ENCODE results near the gene RFX4.
A peak's percentile ranks its signal among the peaks of the same experiment; 100 is the strongest.

RFX4 gene

DNA sequence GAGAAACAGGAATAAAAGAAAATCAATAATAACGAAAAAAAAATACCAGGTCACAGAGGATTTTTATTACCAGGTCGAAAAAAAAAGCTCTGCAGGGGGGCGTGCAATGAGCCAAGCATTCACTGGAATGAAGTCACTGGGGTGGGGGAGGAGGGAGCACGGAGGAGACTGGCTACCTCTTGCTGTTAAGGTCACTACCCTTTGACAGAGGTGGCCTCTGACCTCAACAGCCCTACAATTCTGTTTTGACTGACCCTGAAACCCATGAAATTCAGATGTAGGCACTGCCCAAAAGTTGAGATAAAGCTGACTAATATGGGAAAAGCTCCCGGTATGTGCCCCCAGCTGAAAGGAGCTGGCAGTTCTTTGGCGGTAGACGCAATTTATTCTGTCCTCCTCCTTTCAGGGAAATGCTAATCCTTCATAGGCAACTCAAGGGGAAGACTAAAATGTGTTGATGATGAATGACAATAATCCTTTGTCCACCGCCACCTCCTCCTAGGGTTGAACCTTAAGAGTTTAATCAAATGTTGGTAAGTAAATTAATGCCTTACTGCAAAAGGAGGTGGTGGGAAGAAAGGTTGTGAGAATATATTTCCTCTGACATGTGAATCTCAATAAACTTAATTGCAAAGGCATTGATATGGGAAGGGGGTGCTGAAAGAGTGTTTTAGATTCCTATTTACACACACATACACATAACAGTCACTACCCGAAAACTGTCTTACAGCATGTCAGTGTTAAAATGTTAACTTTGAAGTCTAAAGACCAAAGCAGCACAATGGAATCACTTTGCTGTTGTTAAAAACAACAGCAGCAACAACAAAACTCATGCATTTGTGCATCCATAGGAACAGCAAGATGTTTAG lies 185.4 kb downstream of the RFX4 start:
- DNase-seq: peak; percentile 74

DNA sequence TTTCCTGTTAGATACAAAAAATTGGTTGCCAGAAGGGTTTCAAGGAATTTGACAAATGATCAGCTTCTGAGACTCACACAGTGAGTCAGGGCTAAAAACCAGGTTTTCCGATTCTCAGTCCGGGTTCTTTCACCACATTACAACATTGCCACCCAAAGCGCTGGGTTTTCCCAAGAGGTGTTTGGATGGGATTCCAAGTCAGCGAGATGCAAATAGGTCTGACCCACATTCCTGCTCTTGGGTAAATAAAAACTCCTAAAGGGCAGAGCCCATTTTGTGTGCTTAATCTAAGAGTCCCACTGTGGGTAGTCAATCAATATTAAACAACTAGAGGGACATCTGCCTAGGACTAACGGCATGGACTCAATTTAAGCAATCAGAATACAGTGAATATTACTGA lies 186.3 kb downstream of the RFX4 start:
- DNase-seq: peak; percentile 66

DNA sequence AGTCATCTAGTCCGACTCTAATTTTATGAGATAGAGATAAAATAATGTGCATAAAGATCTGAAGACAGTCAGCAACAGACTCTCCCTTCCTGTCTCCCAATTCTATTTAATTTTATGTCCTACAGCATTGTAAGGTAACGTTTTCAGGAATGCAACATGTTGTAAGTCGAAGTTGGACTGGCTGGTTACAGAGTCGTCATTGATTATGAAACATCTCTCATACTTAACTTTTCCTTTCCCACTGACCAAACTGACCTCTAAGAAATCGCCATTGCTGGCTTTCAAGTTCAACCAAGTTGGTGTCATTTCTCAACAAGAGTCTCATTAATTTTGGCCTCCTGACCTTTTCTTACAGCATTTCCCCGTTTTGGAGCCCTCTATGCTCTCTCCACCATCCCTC lies 186.7 kb downstream of the RFX4 start:
- DNase-seq: peak; percentile 3

DNA sequence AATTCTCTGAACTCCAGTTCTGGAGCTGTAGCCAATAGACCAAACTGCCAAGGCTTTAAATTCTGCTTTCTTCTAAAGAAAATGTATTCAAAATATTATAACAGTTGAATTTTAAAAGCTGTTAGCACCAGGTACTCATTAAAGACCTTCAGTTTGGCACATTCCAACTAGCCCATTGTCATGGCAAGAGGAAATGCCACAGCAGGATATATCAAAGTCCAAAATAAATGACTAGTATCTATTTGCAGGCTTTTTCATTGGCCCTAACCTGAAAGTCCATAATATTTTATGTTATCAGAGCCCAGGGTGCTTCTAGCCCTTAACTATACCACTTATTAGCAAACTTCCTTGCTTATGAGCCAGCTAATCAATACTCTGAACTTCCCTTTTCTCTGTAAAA lies 188.6 kb downstream of the RFX4 start:
- no peak for DNase-seq

DNA sequence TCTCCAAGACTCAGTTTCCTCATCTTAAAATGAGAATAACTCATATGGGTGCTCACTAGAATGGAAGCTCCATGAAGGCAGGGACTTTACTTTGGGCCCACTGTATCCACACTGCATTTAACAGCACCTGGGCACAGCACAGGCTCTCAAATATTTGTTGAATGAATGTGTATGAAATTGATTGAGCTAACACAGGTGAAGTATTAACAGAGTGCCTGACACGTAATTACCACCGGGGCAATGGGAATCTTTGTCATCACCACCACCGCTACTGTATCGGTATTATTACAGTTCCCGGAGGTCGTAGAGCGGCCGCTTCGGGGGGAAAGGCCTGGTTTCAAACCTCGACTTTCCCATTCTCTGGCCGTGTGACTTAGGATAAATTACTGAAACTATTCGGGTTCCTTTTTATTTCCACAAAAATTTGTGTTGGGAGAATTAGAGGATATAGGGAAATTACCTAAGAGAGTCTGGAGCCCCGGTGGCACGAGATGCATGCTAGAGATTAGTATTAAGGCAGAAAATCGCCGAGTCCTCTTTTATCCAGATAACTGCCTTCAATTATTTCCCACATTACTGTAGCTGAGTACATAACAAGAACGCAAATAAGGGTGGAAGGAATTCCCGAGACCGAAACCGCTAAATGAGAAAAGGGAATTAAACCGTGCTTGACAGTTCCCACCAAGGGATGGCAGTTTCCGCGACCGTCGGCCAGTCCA lies 190.6 kb downstream of the RFX4 start:
- no peak for DNase-seq

DNA sequence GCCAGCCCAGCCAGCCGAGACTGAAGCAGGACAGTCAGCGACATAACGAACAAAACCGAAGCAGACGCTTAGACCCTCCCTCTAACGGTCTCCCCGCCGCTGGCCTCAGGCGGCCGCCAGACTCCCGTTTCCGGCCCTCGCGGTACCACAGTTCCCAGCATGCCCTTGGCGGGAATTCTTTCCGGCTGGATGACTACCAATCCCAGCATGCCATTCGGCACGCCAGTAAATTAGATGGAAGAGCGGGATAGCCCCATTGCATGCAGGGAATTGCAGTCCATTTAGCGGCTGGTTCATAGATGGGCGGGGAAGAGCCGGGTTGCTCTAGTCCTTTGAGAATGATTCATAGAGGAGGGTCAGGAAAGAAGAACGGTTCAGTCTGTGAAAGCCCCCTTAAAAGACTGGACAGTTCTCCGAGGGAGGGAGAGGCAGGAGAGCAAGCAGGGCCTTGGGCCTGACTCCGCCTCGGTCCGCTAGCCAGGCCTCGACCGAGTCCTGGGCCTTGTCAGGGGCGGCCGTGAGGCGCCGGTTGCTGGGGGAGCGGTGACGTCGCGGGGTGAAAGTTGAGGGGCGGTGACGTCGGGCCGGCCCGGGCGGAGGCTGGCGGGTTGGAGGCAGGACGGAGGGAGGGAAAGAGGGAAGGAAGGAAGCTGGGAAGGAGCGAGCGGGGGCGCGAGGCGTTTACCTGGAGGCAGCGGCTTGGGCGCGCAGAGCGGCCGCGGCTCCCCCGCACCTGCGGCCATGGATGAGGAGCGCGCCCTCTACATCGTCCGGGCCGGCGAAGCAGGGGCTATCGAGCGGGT lies 191.4 kb downstream of the RFX4 start, which contains the start of gene RIC8B:
TSS of gene RIC8B (plus strand) at position 678 of the 803 bp plus-strand sequence. CDS start at position 742, 64 bp downstream.
- peak; percentile 99 for DNase-seq

DNA sequence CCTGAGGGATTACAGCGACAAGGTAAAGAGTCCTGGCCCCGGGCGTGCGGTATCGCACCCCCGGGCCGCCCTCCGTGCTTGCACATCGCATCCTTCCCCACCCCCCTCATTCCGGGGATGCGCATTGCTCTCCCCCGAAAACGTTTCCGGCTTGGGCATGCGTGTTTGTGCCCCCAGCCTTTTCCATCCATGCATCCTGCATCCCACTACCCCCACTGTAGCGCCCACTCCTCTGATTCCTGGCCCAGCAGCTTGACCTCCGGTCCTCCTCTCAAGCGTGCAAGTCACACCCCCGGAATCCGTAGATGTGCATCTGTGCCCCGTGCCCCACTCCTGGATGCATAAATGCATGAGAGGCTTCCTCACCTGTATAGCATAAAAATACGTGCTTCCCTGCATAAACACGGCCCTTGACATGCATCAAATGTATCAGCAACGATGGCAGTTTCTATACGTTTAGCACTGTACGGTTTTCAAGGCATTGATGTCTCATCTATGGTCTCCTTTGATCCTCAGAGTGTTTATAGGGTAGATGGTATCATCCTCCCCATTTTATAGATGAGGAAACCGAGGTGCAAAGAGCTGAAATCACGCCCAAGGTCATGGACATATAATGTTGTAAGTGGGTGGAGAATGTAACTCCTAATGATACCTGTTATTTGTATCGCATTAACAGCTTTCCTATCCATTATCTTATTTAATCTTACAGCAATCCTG lies 192.2 kb downstream of the RFX4 start:
- DNase-seq: no peak

DNA sequence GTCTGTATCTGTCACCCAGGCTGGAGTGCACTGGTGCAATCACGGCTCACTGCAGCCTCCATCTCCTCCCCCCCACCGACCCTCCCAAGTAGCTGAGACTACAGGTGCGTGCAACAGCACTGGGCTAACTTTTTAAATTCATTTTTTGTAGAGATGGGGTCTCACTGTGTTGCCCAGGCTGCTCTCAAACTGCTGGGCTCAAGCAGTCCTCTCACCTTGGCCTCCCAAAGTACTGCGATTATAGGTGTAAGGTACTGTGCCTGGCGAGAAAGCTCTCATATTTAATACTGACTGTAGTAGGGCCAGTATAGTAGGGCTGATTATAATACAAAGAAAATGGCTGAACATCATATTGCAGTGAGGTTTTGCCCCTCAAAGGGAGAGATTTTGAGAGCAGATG lies 194.1 kb downstream of the RFX4 start:
- DNase-seq: no peak

DNA sequence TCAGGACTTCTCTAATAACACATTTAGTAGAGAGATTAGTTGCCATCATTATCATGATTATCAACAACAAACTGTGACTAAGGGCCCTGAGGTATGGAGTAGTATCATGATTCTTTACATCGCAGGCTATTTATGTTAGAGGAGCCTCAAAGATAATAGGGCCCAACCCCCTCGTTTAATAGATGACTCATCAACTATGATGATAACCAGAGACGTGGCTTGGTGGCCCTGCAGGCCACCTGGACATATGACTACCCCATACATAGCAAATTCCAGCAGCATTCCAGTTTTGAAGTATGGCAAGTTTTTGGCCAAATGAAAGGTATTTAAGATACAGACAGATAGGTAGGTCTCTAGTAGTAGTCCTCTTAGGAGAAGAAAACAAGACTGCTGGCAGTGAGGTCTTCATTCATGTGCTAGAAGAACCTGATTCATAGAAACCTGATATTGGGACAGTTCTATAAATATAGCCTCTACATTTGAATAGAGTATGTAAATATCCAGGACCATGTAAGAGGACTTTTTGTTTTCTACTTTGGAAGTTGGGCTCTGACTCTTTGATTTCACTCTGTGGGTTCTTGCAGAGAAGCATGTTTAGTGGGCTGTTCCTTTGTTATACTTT lies 197.3 kb downstream of the RFX4 start:
- peak; percentile 57 for DNase-seq

DNA sequence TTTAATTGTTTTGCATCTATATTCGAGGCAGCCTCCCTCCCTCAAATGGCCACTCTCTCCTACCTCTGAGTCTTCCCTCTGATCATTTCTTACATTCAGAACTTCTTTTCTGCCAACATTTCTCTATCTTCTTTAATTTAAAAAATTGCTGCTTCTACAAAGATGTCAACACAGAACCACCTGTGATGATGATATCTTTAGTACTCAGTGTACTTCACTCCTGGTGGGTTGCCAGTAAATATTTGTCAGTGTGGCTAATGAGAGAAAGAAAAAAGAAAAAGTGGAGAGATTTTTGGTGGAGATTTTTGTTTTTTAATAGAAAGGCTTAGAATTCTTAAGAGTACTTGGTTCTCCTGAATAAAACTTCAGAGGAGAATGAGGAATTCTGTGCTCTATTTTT lies 199.8 kb downstream of the RFX4 start:
- DNase-seq: no peak

DNA sequence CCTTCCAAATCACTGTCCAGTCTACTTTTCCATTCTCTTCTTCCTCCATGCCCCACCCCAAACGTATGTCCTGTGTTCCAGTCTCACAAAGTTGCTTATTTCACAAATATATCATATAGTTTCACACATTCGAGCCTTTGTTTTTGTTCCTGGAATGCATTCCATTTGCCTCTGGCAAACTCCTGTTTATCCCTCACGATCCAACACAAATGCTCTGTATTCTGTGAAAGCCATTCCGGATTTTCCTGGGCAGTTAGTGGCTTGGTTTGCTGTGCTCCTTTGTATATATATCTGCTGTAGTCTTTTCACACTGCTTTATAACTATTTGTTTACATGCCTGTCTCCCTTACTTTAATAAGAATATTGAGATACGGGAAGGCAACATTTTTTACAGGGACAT lies 200.7 kb downstream of the RFX4 start:
- DNase-seq: no peak

DNA sequence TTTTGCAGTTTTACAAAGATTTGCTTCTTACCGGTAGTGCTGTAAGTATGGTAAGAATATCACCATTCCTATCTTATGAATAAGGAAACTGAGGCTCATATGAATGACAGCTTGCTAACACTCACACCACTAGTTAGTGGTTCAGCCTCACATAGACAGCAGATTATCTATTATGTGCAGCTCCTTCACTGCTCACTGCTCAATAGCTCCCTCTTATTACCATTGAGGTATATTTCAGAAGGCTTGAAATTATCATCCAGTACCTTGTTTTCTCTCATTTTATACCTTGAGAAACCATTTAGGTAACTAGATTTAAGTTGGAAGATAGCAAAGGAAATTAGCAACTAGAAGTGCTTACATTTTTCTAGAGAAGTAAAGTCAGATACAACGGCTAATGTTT lies 207.2 kb downstream of the RFX4 start:
- no peak for DNase-seq

DNA sequence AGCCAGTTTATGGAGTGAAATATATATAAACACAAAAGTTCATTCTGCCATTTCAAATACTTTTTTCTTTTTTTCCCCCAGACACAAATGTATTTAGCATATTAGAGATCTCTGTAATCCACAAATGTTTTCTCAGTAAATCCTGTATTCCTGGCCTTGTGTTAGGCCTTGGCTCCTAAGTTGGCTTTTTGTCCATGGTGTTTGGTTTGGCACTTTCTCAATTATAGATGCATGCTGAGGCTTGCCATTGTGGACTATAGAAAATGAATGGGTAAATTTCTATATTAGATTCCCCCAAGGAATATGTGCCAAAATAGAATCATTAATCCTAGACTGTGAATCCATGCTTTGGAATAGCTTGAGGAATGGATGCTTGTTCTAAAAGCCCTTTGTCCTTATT lies 208.7 kb downstream of the RFX4 start:
- DNase-seq: no peak

DNA sequence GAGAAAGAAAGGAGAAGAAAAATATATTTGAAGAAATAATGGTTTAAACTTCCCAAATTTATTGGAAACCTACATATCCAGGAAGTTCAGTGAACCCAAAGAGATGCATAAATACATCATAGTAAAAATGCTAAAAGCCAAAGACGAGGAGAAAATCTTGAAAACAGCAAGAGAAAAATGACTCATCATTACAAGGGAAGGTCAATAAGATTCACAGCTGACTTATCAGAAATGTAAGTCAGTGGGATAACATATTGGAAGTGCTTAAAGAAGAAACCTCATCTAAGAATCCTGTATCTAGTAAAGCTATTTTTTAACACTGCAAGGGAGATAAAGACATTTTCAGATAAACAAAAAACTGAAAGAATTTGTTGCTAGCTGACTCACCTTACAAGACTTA lies 211.6 kb downstream of the RFX4 start:
- DNase-seq: no peak

DNA sequence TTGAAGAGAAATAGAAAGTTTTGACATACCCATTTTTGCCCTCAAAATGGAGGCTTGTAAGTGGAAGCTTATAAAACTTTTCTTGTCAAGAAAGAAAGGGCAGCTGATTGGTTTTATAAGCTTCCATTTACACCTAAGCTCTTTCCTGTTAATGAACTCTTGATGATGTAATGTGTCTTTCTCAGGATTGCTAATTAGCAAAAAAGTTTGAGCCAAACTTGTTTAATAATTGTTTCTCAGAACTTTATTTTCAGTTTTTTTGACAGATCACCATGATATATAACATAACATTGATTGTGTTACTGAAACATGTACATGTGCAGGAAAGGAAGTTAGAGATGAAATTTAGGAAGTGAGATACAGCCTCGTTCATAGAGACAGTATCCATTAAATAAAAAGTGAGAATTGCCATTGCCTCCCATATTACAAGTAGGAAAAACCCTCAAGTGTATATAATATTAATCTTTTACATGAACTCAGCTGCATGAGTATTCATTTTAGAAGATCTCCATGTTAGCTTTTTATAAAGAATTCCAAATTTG lies 218.4 kb downstream of the RFX4 start:
- DNase-seq: no peak

DNA sequence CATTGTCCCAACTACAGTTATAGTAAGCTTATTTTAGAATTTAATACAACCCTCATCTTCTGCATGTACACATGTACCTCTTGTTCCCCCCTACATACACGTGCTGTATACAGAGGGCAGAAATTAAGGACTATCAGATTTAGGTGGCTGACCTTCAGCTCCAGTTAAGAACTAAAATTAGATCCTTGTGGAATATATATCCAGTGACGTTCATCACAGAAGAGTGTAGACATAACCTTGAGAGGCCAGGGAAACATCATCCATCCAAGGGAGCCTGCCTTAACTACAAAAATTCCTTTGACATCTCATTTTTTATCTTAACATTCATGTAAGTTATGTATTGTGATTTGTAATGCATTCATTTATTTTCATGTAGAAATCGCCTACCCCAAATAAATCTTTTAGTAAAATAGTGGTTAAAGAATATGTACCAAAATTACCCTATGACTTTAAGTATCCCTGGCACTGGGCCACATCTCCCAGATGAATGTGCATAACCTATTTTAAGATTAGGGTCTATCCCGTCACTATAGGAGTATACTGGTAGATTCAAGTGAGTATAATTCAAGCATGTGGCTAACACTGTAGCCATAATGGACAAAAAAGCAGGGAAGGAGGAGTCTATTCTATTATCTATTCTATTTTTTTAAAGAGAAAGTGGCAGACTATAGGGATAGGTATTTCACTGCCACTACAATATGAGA lies 219.2 kb downstream of the RFX4 start:
- DNase-seq: no peak

DNA sequence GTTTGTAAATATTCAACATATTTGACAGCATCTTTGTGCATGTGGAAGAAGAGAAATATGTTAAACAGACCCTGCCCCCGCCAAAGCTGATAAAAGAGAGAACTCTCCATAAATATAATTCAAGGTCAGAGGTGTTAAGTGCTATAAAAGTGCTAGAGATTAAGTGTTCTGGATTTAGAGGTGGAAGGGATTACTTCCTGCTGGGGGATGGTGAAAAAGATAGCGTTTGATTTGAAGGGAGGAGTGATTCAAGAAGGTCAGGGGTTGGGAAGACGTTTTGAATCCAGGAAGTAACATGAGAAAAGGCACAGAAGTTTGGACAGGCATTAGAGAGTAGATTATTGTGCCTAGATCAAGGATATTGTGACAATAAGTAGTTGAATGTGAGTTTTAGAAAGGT lies 221.9 kb downstream of the RFX4 start:
- no peak for DNase-seq

All from EL (cell line).